ENCODE data around the gene PBXIP1.
"Not testable (repeated sequence)": the region's sequence is repeated elsewhere in the genome, so short reads cannot be mapped to it uniquely, and the experiment has no call there.

The PBXIP1 gene

DNA sequence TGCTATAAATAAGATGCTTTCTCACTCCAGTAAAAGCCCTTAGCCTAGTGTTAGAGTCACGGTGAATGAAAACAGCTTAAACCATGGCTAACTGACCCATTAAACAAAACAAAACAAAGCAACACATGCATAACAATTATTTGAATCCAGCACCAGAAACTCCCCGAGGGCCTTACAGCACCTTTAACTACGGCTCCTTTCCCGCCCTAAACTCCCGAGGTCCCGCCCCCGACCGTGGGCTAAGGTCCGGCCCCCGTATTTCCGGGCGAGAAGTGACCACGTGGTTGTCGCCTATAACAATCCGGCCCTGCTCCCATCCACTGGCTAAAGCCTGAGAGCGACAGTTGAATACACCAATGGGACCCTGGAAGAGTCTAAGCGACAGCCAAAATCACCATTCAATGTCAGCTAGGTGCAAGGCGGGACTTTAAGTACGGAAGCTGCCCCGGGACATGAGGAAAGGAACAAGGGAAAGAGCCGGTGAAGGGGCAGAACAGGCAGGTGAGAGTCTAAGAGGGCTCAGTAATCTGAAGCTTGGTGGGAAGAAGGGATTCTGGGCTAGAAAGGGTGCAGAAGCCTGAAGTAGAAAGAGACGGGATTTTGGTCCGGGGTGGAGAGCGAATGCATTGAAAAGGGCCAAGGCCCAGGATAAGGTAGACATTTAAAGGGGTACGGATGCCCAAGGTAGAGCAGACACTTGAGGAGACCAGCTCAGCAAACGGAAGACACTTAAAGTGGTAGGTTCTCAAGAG, 27.2 kb upstream of the PBXIP1 start, which contains the start of gene FLAD1:
Gene FLAD1 (plus strand): TSS at position 448 of the 752 bp plus-strand sequence. CDS start 351 bp downstream, outside the sequence.
- H3K36me3 Mint-ChIP-seq = peaks cover 85% of the 10 kb centered on the region
- H3K9me3 Mint-ChIP-seq = no peaks in the 10 kb centered on the region
- H3K4me3 Mint-ChIP-seq = no peak within 1 kb of the TSS
- DNase-seq (ENCODE audit: low spot score in 2 of 2) (peak; percentile 86 to 97), ATAC-seq (peak; percentile 100)
- H3K4me1 Mint-ChIP-seq = peaks cover under 1% of the 10 kb centered on the region
- no peak within 1 kb of the TSS for H3K27ac Mint-ChIP-seq

DNA sequence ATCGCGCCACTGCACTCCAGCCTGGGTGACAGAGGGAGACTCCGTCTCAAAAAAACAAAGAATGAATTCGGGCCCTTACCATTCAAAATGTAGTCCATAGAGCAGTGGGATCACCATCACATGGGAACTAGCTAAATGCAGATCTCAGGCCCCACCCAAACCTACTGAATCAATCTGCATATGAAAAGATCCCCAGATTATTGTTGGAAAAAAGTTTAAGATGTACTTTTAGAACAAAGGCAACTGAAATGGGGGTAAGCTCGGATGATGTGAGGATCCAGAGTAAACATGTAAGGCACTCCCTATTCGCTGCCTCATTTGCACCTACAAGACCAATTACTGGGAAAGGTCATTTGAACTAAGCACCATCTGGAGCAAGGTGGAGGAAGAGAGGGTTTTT, 26.4 kb upstream of the PBXIP1 start:
- ATAC-seq (no peak), DNase-seq (ENCODE audit: low spot score in 2 of 2) (no peak)
- peaks cover 84% of the 10 kb centered on the region for H3K36me3 Mint-ChIP-seq
- H3K4me3 Mint-ChIP-seq = no peak overlapping the region
- peaks cover 7% of the 10 kb centered on the region for H3K4me1 Mint-ChIP-seq
- H3K27ac Mint-ChIP-seq = no peak overlapping the region
- no peaks in the 10 kb centered on the region for H3K9me3 Mint-ChIP-seq

DNA sequence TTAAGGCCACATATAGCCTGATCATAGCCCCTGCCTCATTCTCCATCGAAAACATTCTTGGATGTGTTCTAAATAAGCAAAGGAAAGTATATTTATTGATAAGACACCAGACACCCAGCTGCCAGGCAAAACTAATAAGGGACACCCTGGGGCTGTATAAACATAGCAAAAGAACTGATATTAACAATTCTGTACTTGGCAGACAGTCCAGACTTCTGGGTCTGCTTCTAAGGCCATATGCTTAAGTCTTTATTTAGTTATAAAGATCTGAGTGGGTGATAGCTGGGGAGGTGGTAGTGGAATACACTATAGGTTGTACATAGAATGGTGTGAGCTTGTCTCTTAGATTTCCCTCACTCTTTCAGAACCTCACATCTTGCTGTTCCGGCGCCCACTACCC, 22.5 kb upstream of the PBXIP1 start:
- no peak overlapping the region for H3K4me3 Mint-ChIP-seq
- peaks cover 49% of the 10 kb centered on the region for H3K36me3 Mint-ChIP-seq
- H3K9me3 Mint-ChIP-seq = no peaks in the 10 kb centered on the region
- DNase-seq (ENCODE audit: low spot score in 2 of 2) (no peak), ATAC-seq (no peak)
- peaks cover 9% of the 10 kb centered on the region for H3K4me1 Mint-ChIP-seq
- no peak overlapping the region for H3K27ac Mint-ChIP-seq

DNA sequence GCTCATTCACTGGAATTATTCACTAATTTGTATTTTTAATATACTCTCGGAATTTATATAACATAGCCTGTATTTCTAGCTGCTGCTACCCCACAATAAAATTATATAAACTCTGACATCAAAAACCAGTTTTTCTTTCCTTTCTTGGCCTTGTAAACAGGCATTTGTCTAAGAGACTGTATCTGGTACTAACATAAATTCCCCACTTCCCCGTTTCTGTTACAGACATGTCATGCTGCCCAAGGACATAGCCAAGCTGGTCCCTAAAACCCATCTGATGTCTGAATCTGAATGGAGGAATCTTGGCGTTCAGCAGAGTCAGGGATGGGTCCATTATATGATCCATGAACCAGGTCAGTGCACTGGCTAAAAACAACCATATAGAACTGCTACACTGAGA, 21.9 kb upstream of the PBXIP1 start:
- DNase-seq (ENCODE audit: low spot score in 2 of 2); H3K4me3 Mint-ChIP-seq; H3K27ac Mint-ChIP-seq; H3K9me3 Mint-ChIP-seq; ATAC-seq: not testable (repeated sequence)
- peaks cover 12% of the 10 kb centered on the region for H3K4me1 Mint-ChIP-seq
- H3K36me3 Mint-ChIP-seq = peaks cover 49% of the 10 kb centered on the region

DNA sequence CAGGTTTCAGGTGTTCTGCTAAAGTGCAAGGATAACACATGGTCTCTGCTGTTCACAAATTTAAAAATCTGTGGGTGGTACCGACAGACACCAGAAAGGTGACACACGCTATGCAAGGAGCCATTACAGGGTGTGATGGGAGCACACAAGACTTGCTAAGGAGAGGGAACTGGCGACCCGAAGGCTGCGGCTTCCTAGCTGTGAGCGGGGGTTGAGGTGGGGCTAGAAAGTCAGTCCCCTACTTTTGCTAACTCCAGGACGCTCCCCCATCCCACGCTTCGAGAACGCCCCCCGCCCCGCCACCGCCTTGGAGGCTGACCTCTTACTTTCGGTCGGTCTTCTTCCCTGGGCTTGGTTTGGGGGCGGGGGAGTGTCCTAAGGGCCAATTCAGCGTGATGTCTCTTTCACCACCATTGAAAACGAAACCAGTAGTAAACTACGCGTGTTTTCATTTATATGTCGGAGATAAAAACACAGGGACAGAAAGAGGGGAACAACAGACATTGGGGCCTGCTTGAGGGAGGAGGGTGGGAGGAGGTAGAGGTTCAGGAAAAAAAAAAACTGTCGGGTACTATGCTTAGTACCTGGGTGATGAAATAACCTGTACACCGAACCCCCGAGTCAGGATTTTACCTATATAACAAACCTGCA, 19.6 kb upstream of the PBXIP1 start:
- Mint-ChIP-seq H3K4me1 (peaks cover 32% of the 10 kb centered on the region), H3K36me3 (peaks cover 31% of the 10 kb centered on the region), H3K27ac (no peak overlapping the region), H3K4me3 (no peak overlapping the region), H3K9me3 (no peaks in the 10 kb centered on the region)
- ATAC-seq = peak; percentile 35
- DNase-seq (ENCODE audit: low spot score in 2 of 2) = peak; percentile 40 to 81

DNA sequence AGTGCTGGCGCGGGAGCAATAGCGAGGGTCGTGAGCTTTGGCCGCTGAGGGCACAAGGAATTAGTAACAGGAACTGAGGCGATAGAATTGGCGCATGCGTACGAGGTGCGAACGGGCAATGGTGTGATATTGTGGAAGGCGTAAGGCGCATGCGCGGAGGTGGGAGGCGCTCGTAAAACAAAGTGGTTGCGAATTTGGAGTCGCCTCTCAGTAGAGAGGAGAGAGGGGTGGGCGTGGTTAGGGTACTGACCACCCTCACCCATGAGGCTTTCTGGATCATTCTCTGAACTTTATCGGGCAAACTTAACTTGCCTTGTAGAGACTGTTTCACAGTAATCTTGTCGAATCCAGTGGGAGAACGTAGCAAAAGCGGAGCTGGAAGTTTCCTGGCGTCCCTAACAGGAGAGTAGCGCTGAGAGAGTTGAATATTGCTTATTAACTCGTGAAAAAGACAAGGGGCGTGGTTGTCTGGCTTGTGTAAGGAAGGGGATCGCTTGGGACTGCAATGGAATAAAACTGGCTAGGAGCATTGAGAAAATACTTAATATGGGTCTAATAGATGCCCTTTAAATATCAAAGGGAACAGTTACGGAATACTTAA, 19.0 kb upstream of the PBXIP1 start:
- ATAC-seq (peak; percentile 72), DNase-seq (ENCODE audit: low spot score in 2 of 2) (peak; percentile 91 to 98)
- Mint-ChIP-seq H3K36me3 (peaks cover 29% of the 10 kb centered on the region), H3K4me3 (no peak overlapping the region), H3K4me1 (peaks cover 33% of the 10 kb centered on the region), H3K9me3 (no peaks in the 10 kb centered on the region), H3K27ac (no peak overlapping the region)

DNA sequence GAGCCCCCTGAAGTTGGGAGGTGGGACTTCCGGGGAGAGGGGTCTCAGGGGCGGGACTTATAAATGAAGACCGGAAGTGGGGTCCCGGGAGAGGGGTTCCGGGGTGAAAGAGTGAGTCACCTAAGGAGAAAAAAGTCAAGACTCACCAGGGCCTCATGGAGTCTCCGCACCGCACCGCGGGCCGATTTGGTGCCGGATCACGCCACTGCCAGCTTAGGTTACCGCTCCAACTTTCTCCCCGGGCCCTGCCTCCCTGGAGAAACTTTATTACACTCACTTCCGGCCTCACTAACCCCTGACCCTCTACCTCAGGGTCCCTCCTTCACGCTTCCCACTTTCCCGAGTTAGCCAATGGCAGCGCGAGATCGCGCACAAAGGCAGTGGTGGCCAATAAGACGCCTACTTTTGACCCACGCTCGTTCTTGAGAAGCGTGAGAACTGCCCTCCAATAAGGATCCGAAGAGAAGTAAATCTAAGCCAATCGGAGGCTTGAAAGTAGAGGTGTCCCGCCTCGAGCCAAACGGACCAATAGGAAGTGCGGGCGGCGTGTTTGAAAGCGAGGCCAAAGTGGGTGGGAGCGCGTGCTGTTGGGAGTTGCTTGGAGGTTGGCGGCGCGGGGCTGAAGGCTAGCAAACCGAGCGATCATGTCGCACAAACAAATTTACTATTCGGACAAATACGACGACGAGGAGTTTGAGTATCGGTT, 18.4 kb upstream of the PBXIP1 start, which contains the start of gene CKS1B:
Gene CKS1B (plus strand): TSS at position 580 of the 706 bp plus-strand sequence. CDS start 65 bp downstream, at position 645.
- Mint-ChIP-seq H3K4me3 (no peak within 1 kb of the TSS), H3K4me1 (peaks cover 39% of the 10 kb centered on the region), H3K27ac (no peak within 1 kb of the TSS), H3K9me3 (no peaks in the 10 kb centered on the region), H3K36me3 (peaks cover 29% of the 10 kb centered on the region)
- DNase-seq (ENCODE audit: low spot score in 2 of 2) (peak; percentile 85 to 97), ATAC-seq (peak; percentile 90)

DNA sequence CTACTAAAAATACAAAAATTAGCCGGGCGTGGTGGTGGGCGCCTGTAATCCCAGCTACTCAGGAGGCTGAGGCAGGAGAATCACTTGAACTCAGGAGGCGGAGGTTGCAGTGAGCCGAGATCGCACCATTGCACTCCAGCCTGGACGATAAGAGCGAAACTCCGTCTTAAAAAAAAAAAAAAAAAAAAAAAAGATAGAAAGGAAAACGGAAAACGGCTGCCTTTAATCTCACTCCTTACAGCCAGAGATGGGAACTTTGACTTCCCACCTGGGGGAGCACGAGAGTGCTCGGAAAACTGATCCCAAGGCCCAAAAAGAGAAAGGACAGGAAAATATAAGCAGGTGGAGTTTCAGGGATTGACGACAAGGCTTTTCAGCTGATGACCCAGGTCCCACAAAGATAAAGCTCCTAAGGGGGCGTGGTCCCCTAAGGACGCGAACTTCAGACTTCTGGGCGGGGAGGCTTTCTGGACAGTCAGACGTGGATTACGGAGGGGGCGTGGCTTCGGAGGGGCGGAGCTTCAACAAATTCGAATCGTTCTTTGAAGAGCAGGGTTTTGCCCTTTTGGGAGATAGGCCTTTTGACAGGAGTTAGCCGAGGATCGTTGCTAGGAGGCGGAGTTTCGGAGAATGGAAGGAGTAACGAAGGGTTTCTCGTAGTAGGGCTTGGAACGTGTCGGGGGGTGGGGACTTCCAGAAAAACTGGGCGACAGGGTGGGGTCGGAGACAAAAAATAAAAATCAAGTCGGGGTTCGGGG, 17.6 kb upstream of the PBXIP1 start:
- Mint-ChIP-seq H3K4me3 (no peak overlapping the region), H3K9me3 (no peaks in the 10 kb centered on the region), H3K36me3 (peaks cover 29% of the 10 kb centered on the region), H3K27ac (no peak overlapping the region), H3K4me1 (peaks cover 46% of the 10 kb centered on the region)
- peak; percentile 40 for ATAC-seq
- peak; percentile 86 to 98 for DNase-seq (ENCODE audit: low spot score in 2 of 2)

DNA sequence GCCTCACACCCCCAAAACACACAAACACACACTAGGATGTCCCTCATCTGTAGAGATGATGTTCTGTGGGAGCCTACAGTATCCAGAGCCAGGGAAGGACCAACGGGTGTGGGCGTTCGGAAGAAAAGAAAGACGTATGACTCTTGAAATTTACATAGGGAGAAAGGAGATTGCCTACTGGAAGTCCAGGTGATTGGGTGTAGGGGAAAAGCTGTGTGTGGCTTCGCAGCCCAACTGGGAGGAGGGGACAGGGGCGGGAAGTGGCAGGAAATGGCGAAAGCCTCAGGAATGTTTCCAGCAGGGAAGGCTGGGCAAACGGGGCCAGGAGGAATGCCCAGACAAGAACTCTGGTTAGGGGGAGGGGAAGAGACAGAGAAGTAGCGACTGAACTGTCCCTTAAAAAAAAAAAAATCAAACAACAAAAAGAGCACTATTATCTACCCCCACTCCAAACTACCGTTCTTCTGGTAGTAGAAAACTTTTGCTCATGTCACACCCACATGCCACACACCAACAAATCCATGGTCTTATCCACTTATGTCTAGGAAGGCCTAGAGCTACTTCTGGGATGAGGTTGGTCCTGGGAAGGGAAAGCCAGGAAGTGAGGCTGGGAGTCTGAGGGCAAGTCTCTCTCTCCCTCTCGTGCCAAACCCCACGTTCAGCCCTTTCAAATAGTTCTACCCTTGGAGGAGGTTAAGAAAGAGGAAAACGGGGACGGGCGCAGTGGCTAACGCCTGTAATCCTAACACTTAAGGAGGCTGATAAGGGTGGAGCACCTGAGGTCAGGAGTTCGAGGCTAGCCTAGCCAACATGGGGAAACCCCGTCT, 16.8 kb upstream of the PBXIP1 start:
- H3K4me3 Mint-ChIP-seq = no peak overlapping the region
- H3K36me3 Mint-ChIP-seq = peaks cover 29% of the 10 kb centered on the region
- no peaks in the 10 kb centered on the region for H3K9me3 Mint-ChIP-seq
- DNase-seq (ENCODE audit: low spot score in 2 of 2) = no peak
- H3K4me1 Mint-ChIP-seq = peaks cover 51% of the 10 kb centered on the region
- ATAC-seq = no peak
- no peak overlapping the region for H3K27ac Mint-ChIP-seq

DNA sequence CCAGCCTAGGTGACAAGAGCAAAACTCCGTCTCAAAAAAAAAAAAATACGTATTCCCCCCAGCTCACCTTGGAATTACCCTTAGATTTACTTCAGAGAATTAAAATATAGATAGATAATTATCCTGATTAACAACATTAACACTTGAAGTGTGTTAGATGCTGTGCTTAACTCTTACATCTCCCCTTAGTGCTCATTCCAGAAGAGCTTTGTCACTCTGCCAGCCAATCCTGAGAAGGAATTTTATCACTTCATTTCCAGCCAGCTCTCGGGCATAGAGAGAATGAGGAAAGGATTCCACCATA, 16.3 kb upstream of the PBXIP1 start:
- no peak overlapping the region for H3K4me3 Mint-ChIP-seq
- peaks cover 32% of the 10 kb centered on the region for H3K36me3 Mint-ChIP-seq
- no peak for DNase-seq (ENCODE audit: low spot score in 2 of 2)
- peaks cover 51% of the 10 kb centered on the region for H3K4me1 Mint-ChIP-seq
- ATAC-seq = no peak
- H3K9me3 Mint-ChIP-seq = no peaks in the 10 kb centered on the region
- H3K27ac Mint-ChIP-seq = no peak overlapping the region

DNA sequence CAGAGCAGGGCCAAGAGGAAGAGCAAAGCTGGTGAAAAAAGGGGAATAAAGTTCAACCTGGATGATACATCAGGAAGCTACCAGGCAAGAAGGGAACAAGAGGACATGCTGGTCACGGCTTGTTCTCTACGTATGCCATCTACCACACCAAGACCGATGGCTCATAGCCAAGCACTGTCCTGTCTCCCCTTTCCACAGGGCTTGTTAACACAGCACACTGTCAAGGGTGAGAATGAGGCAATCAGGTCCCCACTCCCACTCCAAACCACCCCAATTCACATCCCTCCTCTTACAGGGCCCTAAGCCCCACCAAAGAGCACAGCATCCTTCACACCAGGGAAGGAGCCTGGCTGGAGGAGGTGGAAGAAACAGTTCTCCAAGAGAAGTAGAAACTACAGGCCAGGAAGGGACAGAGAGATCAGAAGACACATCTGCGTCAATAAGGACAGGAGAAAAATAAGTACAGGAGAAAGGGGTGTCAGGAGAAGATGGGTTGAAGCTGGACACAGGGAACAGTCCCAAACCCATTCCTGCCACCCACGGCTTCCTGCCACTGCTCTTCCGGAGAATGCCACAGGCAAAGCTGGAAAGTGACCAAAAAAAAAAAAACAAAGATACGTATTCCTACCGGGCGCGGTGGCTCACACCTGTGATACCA, 15.6 kb upstream of the PBXIP1 start:
- DNase-seq (ENCODE audit: low spot score in 2 of 2) (peak in 1 of 2 donors; percentile 50), ATAC-seq (no peak)
- Mint-ChIP-seq H3K36me3 (peaks cover 39% of the 10 kb centered on the region), H3K27ac (peak overlapping the region; percentile 93), H3K9me3 (no peaks in the 10 kb centered on the region), H3K4me1 (peaks cover 51% of the 10 kb centered on the region), H3K4me3 (peak overlapping the region; percentile 43)

DNA sequence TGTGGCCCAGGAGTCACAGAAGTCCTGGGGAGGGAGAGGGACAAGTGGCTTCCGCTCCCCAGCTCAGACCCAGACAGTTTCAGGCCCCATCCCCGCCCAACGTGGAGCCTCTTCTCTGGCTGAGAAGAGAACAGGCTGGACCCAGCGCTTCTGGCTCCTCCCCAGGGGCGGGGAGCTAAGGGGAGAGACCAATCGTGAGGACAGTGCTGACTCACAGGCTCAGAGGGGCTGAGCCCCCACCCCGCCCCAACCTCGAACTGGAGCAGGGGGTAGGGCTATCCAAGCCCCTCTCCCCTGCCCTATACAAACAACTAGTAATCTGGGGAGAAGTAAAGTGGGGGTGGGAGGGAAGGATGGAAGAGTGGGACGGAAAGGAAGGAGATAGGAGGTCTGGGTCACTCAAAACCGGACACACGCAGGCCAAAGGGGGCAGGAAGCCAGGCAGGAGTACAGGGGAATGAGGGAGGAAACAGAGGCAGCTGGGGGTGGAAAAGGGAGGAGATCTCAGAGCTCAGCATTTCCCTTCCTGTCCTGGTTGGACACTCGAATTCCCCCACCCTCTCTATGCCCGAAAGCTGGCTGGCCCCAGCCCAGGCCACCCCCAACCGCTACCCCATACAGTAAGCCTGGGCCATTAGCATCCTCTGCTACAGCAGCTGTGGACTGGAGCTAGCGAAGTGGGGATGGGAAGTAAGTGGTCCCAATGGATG, 14.9 kb upstream of the PBXIP1 start, which contains the start of gene SHC1:
Gene SHC1 (minus strand): TSS at position 117 of the 710 bp plus-strand sequence. CDS start 221 bp downstream, outside the sequence.
- no peak for ATAC-seq
- peaks cover 45% of the 10 kb centered on the region for H3K36me3 Mint-ChIP-seq
- H3K4me3 Mint-ChIP-seq = peak within 1 kb of the TSS; percentile 43
- no peak for DNase-seq (ENCODE audit: low spot score in 2 of 2)
- no peaks in the 10 kb centered on the region for H3K9me3 Mint-ChIP-seq
- H3K4me1 Mint-ChIP-seq = peaks cover 51% of the 10 kb centered on the region
- H3K27ac Mint-ChIP-seq = peak within 1 kb of the TSS; percentile 93

DNA sequence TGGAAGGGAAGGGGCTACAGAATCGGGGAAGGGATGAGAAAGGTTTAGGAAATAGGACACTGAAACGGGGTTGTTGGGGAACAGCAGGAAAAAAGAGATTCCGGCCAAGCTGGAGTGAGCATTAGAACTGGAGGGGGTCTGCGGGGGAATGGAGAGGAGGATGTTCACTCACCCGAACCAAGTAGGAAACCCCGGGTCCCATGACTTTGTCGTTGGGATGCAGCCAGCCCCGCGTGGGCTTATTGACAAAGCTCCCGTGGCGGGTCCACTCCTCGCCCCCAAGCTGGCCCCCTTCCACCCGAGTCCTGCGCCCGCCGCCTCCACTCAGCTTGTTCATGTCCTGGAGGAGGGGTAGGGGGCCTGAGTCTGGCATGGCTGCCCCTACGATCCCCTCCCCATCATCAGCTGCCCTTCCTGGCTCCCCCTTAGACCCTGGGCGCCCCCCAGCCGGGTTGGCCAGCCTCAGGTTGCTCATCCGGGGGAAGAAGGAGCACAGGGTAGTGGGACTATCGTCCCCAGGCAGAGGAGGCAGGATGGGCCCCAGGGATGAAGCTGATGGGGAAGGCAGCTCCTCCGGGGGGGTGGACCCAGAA, 14.1 kb upstream of the PBXIP1 start:
- ATAC-seq = no peak
- no peak for DNase-seq (ENCODE audit: low spot score in 2 of 2)
- H3K27ac Mint-ChIP-seq = peak overlapping the region; percentile 93
- H3K36me3 Mint-ChIP-seq = peaks cover 54% of the 10 kb centered on the region
- H3K9me3 Mint-ChIP-seq = no peaks in the 10 kb centered on the region
- peaks cover 59% of the 10 kb centered on the region for H3K4me1 Mint-ChIP-seq
- H3K4me3 Mint-ChIP-seq = no peak overlapping the region

All from stimulated activated effector memory CD8-positive, alpha-beta T cell treated with anti-CD3 and anti-CD28 coated beads, Interleukin-12 subunit alpha, Interleukin-12 subunit beta, amount 100 ng/mL, for 72 hours (primary cell).